HG03045 (cell line): ENCODE measurements around the gene MAN2A1.
"Not testable (repeated sequence)": the region's sequence is repeated elsewhere in the genome, so short reads cannot be mapped to it uniquely, and the experiment has no call there.

Experiments
- ATAC-seq: cut with Tn5 transposase; IDR thresholded peaks from one replicate; pipeline ENCODE4 v1.9.1; 2021; ENCODE audit warnings: mild to moderate bottlenecking, moderate library complexity; ENCODE audit not compliant: unreplicated experiment

Gene MAN2A1

DNA sequence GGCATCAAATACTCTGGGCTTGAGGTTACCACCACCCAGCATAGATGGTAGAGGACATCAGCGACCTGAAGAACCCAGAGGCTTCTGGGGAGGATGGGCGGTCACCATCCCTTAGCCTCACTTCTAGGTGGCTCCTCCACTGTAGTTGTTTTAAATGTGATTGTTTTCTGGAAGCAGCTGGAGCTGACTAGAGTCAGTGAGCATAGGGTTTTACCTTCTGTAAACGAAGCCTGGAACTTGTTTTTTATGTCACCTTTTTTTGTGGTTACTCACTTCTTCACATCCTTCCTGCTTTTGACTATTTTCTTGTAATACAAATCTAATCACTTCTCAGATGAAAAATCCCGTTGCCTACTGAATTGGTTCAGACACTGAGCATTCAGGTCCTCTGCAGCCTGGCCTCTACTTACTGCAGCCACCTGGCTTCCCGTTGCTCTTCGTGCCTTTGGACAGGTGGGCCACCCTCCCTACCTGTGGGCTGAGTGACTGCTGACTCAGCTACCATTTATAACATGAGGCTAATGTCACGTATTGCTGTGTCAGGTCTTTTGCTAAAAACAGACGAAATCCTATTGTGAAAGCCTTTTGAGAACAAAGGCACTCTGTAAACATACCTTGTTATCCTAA lies 167.8 kb downstream of the MAN2A1 start:
- no peak for ATAC-seq

DNA sequence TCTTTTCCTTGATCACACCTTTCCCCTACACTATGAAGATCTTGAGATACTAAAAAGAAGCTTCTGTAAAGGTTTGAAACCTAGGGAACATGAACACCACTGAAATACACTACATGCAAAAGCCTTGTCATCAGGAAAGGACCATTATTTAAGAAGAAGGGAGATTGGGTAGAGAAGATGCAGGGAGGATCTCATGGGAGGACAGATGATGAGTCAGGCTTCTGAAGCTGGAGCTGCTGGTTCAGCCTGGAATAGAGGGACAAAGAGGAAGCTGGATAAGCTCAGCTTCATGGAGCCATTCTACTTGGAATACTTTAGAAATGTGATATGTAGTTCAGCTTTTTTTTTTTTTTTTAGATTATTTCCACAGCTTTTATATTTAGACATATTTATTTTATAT lies 169.8 kb downstream of the MAN2A1 start:
- no peak for ATAC-seq

DNA sequence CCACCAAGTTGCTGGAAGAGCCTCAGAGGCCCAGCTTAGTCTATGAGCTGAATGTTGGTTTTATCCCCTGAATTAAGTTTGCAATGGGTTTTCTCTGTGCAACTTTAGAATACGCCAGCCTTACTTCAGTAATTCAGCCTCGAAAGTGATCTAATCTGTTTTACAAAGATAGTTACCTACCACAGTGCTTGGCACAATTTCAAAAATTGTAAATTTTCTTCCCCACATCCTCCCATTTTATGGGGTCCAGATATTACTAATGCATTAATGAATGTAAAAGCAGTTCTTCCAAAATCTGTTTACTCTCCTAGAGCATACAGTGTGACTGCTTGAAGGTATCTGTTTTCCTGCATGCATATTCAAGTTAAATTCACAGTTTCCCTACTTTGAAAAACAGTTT lies 172.6 kb downstream of the MAN2A1 start:
- no peak for ATAC-seq

GRCh38 chr5:109863752-109864151 lies 174.0 kb downstream of the MAN2A1 start:
- ATAC-seq = no peak

GRCh38 chr5:109865637-109866036 lies 175.9 kb downstream of the MAN2A1 start:
- no peak for ATAC-seq

DNA sequence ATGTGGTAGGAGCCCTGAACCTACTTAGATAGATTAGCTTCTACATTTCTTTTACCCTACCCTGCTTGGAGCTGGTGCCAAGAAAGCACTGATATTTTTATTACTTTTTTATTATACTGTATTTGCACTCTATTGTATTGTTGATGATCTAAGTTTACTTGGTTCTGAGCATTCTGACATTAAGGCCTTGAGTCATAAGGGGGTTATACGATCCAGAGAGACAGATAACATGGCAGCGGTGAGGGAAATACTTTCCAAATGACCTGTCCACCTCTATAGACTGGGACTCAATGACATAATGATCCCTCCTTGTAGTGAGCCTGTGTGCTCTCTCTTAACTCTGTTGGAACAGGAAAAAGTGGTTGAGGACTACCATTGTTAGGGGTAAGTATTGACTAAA lies 176.3 kb downstream of the MAN2A1 start:
- ATAC-seq = no peak

- ATAC-seq = no peak
Measured at GRCh38 chr5:109868737-109869136, 179.0 kb downstream of the MAN2A1 start.

DNA sequence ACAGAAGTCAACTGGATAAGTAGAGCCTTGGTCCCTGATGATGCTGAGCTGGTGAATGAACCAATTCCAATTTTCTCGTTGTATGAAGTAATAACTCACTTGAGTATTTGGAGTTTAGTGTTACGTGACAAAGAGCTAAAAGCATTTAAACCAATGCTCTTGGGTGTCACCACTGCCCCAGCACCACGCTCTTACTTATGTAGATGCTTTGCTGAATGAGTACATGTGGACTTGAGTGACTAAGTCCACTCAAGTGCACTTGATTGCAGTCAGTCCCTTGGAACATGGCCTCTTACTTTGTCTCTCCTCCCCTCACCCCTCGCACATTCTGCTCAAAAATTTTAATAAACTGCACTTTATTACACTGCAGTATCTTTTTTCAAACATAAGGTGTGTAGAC lies 184.0 kb downstream of the MAN2A1 start:
- no peak for ATAC-seq

GRCh38 chr5:109874108-109874507 lies 184.4 kb downstream of the MAN2A1 start:
- no peak for ATAC-seq

GRCh38 chr5:109876030-109876725 lies 186.5 kb downstream of the MAN2A1 start:
- ATAC-seq = no peak

DNA sequence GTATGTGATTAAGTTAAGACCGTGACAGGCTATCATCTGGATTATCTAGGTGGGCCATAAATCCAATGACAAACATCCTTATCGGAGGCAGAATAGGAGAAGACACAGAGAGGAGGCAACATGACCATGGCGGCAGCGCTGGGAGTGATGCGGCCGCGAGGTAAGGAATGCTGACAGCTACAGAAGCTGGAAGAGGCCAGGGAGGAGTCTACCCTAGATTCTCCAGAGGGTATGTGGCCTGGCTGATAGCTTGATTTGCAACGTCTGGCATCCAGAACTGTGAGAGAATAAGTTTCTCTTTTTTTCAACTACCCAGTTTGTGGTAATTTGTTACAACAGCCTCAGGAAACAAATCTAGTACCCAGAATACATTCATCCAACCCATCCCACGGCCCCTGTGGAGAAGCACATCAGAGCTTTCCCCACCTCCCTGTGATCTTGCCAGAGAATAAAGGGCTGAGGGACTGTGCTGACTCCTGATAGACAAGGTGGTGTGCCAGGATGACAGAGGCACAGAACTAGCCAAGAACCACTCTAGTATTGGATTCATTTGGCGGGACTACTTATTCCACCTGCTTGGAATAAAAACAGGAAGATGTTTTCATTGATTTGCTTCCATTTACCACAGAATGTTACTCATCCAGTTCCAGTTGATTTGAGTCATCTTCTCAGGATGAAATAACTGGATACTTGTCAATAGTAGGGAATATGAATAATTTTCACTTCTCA lies 187.4 kb downstream of the MAN2A1 start:
- ATAC-seq = no peak

DNA sequence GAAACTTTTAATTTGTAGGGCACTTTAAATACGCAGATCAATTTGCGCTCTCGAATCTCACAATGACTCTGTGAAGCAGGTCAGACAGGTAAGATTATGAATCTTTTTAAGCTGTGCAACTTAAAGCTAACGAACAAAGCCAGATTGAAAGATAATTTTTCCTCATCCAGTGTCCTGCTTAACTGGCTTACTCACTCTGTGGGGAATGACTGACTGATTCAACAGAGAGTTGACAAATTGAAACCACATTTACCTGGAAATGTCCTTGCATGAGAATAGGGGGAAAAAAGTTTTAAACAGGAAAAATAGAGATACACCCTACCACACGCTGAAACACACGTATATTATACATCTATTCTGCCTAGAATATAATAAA lies 187.9 kb downstream of the MAN2A1 start:
- ATAC-seq = no peak

GRCh38 chr5:109878887-109879286 lies 189.2 kb downstream of the MAN2A1 start:
- ATAC-seq = no peak

DNA sequence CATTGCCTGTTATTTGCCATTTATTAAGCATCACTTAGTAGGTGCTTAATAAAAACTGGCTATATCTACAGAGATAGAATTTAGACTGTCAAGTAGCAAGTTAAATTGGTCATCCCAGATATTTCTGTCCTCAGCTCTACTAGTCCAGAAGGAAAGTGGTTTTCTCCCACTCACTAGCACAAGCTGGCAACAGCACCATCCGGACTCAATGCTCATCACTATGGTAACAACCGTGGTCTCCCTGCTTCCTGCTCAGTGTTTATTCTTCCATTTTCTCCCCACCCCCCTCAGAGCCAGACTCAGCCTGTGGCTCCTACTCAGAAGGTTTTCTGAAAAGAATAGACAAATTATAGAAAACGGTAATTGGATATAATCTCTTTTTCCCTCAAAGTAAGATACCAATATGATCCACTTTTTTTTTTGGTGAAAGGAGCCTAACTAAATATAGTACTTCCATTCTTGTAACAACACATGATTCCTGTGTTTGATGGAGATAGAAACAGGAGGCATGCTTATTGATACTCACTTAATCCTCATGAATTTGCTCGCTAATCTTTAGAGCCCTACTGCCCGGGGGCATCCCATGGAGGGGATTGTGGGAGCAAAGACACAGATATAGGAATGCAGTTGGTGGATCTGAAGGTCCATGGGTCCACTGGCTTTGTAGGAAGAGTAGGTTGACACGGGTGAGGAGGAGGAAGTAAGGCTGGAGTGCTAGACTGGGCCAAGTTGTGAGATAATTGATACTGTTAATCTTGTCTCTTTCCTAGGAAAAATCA lies 191.4 kb downstream of the MAN2A1 start:
- ATAC-seq = no peak

DNA sequence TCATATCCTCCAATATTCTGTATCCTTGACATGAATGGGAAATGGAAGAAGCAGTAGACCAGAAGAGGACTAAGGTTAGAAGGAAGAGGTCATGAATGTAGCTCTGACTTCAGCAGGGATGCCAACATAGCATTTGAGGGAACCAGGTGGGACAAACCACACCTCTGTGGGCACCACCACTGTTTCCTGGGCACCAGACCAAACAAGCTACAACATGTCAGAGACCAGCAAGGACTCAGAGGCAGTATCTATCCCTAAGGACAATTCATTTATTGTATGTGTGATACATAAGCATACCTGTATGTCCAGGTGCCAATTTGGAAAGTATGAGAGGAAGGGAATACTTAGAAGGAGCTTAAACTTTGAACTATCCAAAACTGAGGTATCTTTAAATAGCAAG lies 192.8 kb downstream of the MAN2A1 start:
- ATAC-seq = no peak

- ATAC-seq = no peak
Measured at GRCh38 chr5:109884676-109885075, 194.9 kb downstream of the MAN2A1 start.

DNA sequence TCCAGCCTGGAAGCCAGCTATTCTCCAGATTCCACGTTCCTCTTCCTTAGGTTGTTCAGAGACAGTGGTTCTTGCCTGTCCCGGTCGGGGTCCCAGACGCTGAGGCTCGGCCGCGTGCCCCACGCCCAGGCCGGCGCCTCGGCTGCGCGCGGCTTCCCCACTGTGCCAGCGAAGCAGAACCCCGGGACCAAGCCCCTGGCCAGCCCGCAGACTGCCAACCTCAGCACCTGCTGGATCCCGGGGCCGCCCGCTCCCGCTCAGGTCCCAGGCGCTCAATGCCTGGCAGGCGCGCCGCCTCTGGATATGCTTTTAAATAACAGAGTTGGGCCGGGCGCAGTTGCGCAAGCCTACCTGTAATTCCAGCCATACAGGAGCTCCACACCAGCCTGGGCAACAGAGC lies 195.5 kb downstream of the MAN2A1 start:
- no peak for ATAC-seq

GRCh38 chr5:109888989-109889388 lies 199.3 kb downstream of the MAN2A1 start:
- no peak for ATAC-seq

DNA sequence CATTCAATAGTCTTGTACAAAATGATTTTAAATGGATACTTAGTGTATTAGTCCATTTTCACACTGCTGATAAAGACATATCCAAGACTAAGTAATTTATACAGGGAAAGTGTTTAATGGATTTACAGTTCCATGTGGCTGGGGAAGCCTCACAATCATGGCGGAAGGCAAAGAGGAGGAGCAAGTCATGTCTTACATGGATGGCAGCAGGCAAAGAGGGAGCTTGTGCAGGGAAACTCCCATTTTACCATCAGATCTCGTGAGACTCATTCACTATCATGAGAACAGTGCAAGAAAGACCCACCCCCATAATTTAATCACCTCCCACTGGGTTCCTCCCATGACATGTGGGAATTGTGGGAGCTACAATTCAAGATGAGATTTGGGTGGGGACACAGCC lies 203.5 kb downstream of the MAN2A1 start:
- ATAC-seq = not testable (repeated sequence)

- ATAC-seq = no peak
Measured at GRCh38 chr5:109898269-109899162, 208.8 kb downstream of the MAN2A1 start.
